Measurements from ENCODE around the gene PHF21A.

DNA sequence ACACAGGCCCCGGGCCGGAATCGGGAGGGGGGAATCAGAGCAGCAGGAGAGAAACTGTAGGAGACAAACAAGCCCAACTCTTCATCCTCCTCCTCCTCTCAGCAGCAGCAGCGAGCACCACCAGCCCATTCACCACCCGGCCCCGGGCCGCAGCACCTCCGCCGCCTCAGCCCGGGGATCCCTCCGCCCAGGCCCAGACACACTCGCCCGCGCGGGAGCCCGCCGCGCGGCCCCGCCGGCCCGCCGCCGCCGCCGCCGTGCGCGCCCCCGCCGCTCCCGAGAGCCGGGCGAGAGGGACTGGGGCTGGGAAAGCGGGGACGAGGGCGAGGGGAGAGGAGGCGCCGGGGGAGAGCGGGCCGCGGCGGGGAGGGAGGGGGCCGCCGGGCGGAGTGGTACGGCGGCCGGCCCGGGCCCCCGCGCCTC is at the start of gene PHF21A:
- TF ChIP-seq, protein P1, sequence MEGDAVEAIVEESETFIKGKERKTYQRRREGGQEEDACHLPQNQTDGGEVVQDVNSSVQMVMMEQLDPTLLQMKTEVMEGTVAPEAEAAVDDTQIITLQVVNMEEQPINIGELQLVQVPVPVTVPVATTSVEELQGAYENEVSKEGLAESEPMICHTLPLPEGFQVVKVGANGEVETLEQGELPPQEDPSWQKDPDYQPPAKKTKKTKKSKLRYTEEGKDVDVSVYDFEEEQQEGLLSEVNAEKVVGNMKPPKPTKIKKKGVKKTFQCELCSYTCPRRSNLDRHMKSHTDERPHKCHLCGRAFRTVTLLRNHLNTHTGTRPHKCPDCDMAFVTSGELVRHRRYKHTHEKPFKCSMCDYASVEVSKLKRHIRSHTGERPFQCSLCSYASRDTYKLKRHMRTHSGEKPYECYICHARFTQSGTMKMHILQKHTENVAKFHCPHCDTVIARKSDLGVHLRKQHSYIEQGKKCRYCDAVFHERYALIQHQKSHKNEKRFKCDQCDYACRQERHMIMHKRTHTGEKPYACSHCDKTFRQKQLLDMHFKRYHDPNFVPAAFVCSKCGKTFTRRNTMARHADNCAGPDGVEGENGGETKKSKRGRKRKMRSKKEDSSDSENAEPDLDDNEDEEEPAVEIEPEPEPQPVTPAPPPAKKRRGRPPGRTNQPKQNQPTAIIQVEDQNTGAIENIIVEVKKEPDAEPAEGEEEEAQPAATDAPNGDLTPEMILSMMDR (IDR thresholded peaks at IDR 0.05; ENCODE audit: low read depth, low read length), result no peak
- TF ChIP-seq EZH2phosphoT487 (IDR thresholded peaks at IDR 0.05; ENCODE audit: low read depth), result no peak

All from OCI-LY3 (cell line).